Mesenchymal stem cell (in vitro differentiated cells and primary cell): ENCODE data around the gene STS.

Experiments used
- DNase-seq: peaks from one replicate; pipeline ENCODE4 v3.0.0-alpha.2; 2013
- H2AFZ ChIP-seq: one replicate; pipeline ENCODE4 v1.6.1; 2013; ENCODE audit warnings: low read depth, mild to moderate bottlenecking, control low read depth, inconsistent platforms, low read length, moderate library complexity
- H2AK5ac ChIP-seq: 2 replicates; pipeline ENCODE4 v1.6.1; 2013; ENCODE audit warnings: low read length, moderate library complexity, mild to moderate bottlenecking, inconsistent platforms; ENCODE audit not compliant: severe bottlenecking
- H2BK120ac ChIP-seq: one replicate; pipeline ENCODE4 v1.6.1; 2013; ENCODE audit warnings: low read depth, mild to moderate bottlenecking, inconsistent platforms, low read length, moderate library complexity
- H2BK12ac ChIP-seq, 2 experiments: one replicate each; pipeline ENCODE4 v1.6.1; 2013; ENCODE audit warnings: inconsistent platforms in 2 of 2, low read length in 2 of 2, mild to moderate bottlenecking in 2 of 2, moderate library complexity in 2 of 2, control low read depth in 1 of 2
- H2BK15ac ChIP-seq: one replicate; pipeline ENCODE4 v1.6.1; 2013; ENCODE audit warnings: mild to moderate bottlenecking, low read depth, inconsistent platforms; ENCODE audit not compliant: poor library complexity, severe bottlenecking
- H2BK5ac ChIP-seq: 2 replicates; pipeline ENCODE4 v1.6.1; 2013; ENCODE audit warnings: low read depth, mild to moderate bottlenecking, low read length, control low read depth, inconsistent platforms; ENCODE audit not compliant: poor library complexity, severe bottlenecking
- H3K14ac ChIP-seq, 2 experiments: one replicate each; pipeline ENCODE4 v1.6.1; 2013; ENCODE audit warnings: inconsistent platforms in 2 of 2, low read length in 2 of 2, control low read depth in 1 of 2, mild to moderate bottlenecking in 1 of 2, moderate library complexity in 1 of 2
- H3K18ac ChIP-seq, 2 experiments: one replicate each; pipeline ENCODE4 v1.6.1; 2013; ENCODE audit warnings: inconsistent platforms in 2 of 2, low read length in 2 of 2, control low read depth in 1 of 2, low read depth in 1 of 2, mild to moderate bottlenecking in 1 of 2
- H3K23ac ChIP-seq, 2 experiments: one replicate each; pipeline ENCODE4 v1.6.1; 2013; ENCODE audit warnings: inconsistent platforms in 2 of 2, low read length in 2 of 2, mild to moderate bottlenecking in 2 of 2, moderate library complexity in 2 of 2, control low read depth in 1 of 2
- H3K27ac ChIP-seq: 2 replicates; pipeline ENCODE4 v1.5.1; 2013; ENCODE audit warnings: mild to moderate bottlenecking, moderate library complexity, low read length, control low read depth, inconsistent platforms; ENCODE audit not compliant: poor library complexity, severe bottlenecking
- H3K27me3 ChIP-seq, 2 experiments: 2 replicates each; pipeline versions ENCODE4 v1.6.1 to v1.7.0; 2013; ENCODE audit warnings: low read length in 2 of 2, mild to moderate bottlenecking in 2 of 2, moderate library complexity in 2 of 2, control low read depth in 1 of 2, inconsistent platforms in 1 of 2; ENCODE audit not compliant: control insufficient read depth in 1 of 2, insufficient read depth in 1 of 2
- H3K36me3 ChIP-seq, 2 experiments: 2 replicates each; pipeline versions ENCODE4 v1.6.1 to v1.7.0; 2013; ENCODE audit warnings: low read length in 2 of 2, control low read depth in 1 of 2, inconsistent platforms in 1 of 2, low read depth in 1 of 2, mild to moderate bottlenecking in 1 of 2; ENCODE audit not compliant: insufficient read depth in 2 of 2, control insufficient read depth in 1 of 2
- H3K4ac ChIP-seq, 2 experiments: one replicate each; pipeline ENCODE4 v1.6.1; 2013; ENCODE audit warnings: inconsistent platforms in 2 of 2, low read length in 2 of 2, mild to moderate bottlenecking in 2 of 2, moderate library complexity in 2 of 2, control low read depth in 1 of 2, low read depth in 1 of 2
- H3K4me1 ChIP-seq: 2 replicates; pipeline ENCODE4 v1.6.1; 2013; ENCODE audit warnings: low read depth, low read length, control low read depth; ENCODE audit not compliant: control insufficient read depth, insufficient read depth
- H3K4me2 ChIP-seq: 2 replicates; pipeline ENCODE4 v1.6.1; 2013; ENCODE audit warnings: low read length, mild to moderate bottlenecking, inconsistent platforms; ENCODE audit not compliant: poor library complexity, severe bottlenecking
- H3K4me3 ChIP-seq, 2 experiments: 2 replicates each; pipeline versions ENCODE4 v1.5.1 to v1.7.0; 2013; ENCODE audit warnings: low read length in 2 of 2, mild to moderate bottlenecking in 2 of 2, control low read depth in 1 of 2, low read depth in 1 of 2; ENCODE audit not compliant: insufficient read depth in 1 of 2
- H3K79me1 ChIP-seq: replicated peaks from 2 replicates; pipeline ENCODE4 v1.6.1; 2013; ENCODE audit warnings: mild to moderate bottlenecking, control low read depth, low read length, inconsistent platforms; ENCODE audit not compliant: poor library complexity, severe bottlenecking
- H3K9ac ChIP-seq: 2 replicates; pipeline ENCODE4 v1.7.0; 2013; ENCODE audit warnings: mild to moderate bottlenecking, low read length, moderate library complexity
- H3K9me3 ChIP-seq: 2 replicates; pipeline ENCODE4 v1.7.0; 2013; ENCODE audit warnings: mild to moderate bottlenecking, low read length; ENCODE audit not compliant: control insufficient read depth
- H4K8ac ChIP-seq: one replicate; pipeline ENCODE4 v1.6.1; 2013; ENCODE audit warnings: inconsistent platforms, mild to moderate bottlenecking, low read length, moderate library complexity
- H4K91ac ChIP-seq: one replicate; pipeline ENCODE4 v1.6.1; 2013; ENCODE audit warnings: mild to moderate bottlenecking, low read length, inconsistent platforms
- WGBS: methylation state at CpG from one replicate; pipeline ENCODE4 v1.1.7; 2013; ENCODE audit warnings: mixed read lengths; 5-methylcytosine and 5-hydroxymethylcytosine counted together

Gene STS

GRCh38 chrX:7108030-7108429 lies 39.5 kb upstream of the STS start:
- H3K9ac ChIP-seq: no peak overlapping the region
- 90% methylated on average over 4 of the region's 5 CpGs for WGBS

GRCh38 chrX:7109049-7109531 lies 38.4 kb upstream of the STS start:
- H3K27ac ChIP-seq: peak overlapping the region; percentile 71
- H3K23ac ChIP-seq: no peak overlapping the region
- peak overlapping the region; percentile 19 for H4K8ac ChIP-seq
- no peak overlapping the region for H2BK15ac ChIP-seq
- WGBS: 31% methylated on average over 9 of the region's 11 CpGs
- DNase-seq: peak; percentile 24
- no peak overlapping the region for H3K9ac ChIP-seq
- H2BK120ac ChIP-seq: no peak overlapping the region
- no peak overlapping the region for H2AK5ac ChIP-seq
- no peak overlapping the region for H3K4me3 ChIP-seq
- H3K9me3 ChIP-seq: no peaks in the 10 kb centered on the region
- H3K4me2 ChIP-seq: peak overlapping the region; percentile 37
- H2AFZ ChIP-seq: no peak overlapping the region
- H2BK12ac ChIP-seq: no peak overlapping the region
- H4K91ac ChIP-seq: peak overlapping the region; percentile 11
- H3K79me1 ChIP-seq: peaks cover 13% of the 10 kb centered on the region
- peaks cover 0 to 20% of the 10 kb centered on the region in 2 experiments for H3K36me3 ChIP-seq
- H2BK5ac ChIP-seq: no peak overlapping the region
- H3K14ac ChIP-seq: no peak overlapping the region
- peaks cover 4% of the 10 kb centered on the region for H3K4me1 ChIP-seq
- H3K18ac ChIP-seq: peak overlapping the region; percentile 34 to 39
- H3K27me3 ChIP-seq: no peaks in the 10 kb centered on the region
- H3K4ac ChIP-seq: no peak overlapping the region

More at GRCh38 chrX:7108030-7108429, 39.5 kb upstream of the STS start:
- Histone ChIP-seq H4K8ac (no peak overlapping the region), H4K91ac (no peak overlapping the region), H3K27me3 (no peaks in the 10 kb centered on the region), H3K4me2 (no peak overlapping the region), H2AK5ac (no peak overlapping the region), H3K14ac (no peak overlapping the region), H3K36me3 (peaks cover 0 to 31% of the 10 kb centered on the region in 2 experiments), H2BK5ac (no peak overlapping the region), H3K18ac (peak overlapping the region in 1 of 2 experiments; percentile 48), H2BK12ac (no peak overlapping the region), H2AFZ (no peak overlapping the region), H3K27ac (no peak overlapping the region), H3K9me3 (no peaks in the 10 kb centered on the region), H3K4ac (peak overlapping the region in 1 of 2 experiments; percentile 46), H2BK15ac (no peak overlapping the region), H3K4me1 (peaks cover 4% of the 10 kb centered on the region), H3K79me1 (peaks cover 11% of the 10 kb centered on the region), H3K23ac (no peak overlapping the region), H3K4me3 (no peak overlapping the region), H2BK120ac (no peak overlapping the region)
- no peak for DNase-seq

- no peak overlapping the region for H2BK12ac ChIP-seq
- no peak overlapping the region for H3K4me3 ChIP-seq
- peaks cover 4% of the 10 kb centered on the region for H3K4me1 ChIP-seq
- DNase-seq: no peak
- no peak overlapping the region for H4K91ac ChIP-seq
- H2BK120ac ChIP-seq: no peak overlapping the region
- no peak overlapping the region for H3K23ac ChIP-seq
- WGBS: 80% methylated on average over 8 of the region's 12 CpGs
- no peak overlapping the region for H2BK15ac ChIP-seq
- H3K27me3 ChIP-seq: no peaks in the 10 kb centered on the region
- H2AK5ac ChIP-seq: no peak overlapping the region
- no peak overlapping the region for H2AFZ ChIP-seq
- H3K9ac ChIP-seq: no peak overlapping the region
- H3K4me2 ChIP-seq: no peak overlapping the region
- no peak overlapping the region for H3K14ac ChIP-seq
- H3K79me1 ChIP-seq: peaks cover 14% of the 10 kb centered on the region
- H3K27ac ChIP-seq: no peak overlapping the region
- no peak overlapping the region for H4K8ac ChIP-seq
- H3K18ac ChIP-seq: peak overlapping the region in 1 of 2 experiments; percentile 24
- H3K4ac ChIP-seq: peak overlapping the region in 1 of 2 experiments; percentile 41
- peaks cover 0 to 10% of the 10 kb centered on the region in 2 experiments for H3K36me3 ChIP-seq
- H3K9me3 ChIP-seq: no peaks in the 10 kb centered on the region
- no peak overlapping the region for H2BK5ac ChIP-seq
Measured at GRCh38 chrX:7109838-7110793, 37.4 kb upstream of the STS start.

- Histone ChIP-seq H3K27ac (no peak overlapping the region), H3K36me3 (peaks cover 0 to 3% of the 10 kb centered on the region in 2 experiments), H2BK12ac (no peak overlapping the region), H3K9ac (no peak overlapping the region), H2AK5ac (no peak overlapping the region), H4K8ac (no peak overlapping the region), H3K23ac (no peak overlapping the region), H3K4me3 (no peak overlapping the region), H3K27me3 (no peaks in the 10 kb centered on the region), H2AFZ (no peak overlapping the region), H4K91ac (no peak overlapping the region), H3K79me1 (peaks cover 12% of the 10 kb centered on the region), H3K14ac (no peak overlapping the region), H3K4me1 (peaks cover 4% of the 10 kb centered on the region), H3K4me2 (no peak overlapping the region), H2BK120ac (peak overlapping the region; percentile 64), H2BK15ac (no peak overlapping the region), H3K4ac (no peak overlapping the region), H3K9me3 (no peaks in the 10 kb centered on the region), H3K18ac (peak overlapping the region in 1 of 2 experiments; percentile 11), H2BK5ac (no peak overlapping the region)
- WGBS: 6% methylated on average over 2 of the region's 5 CpGs
- no peak for DNase-seq
Measured at GRCh38 chrX:7110821-7111276, 36.7 kb upstream of the STS start.
